ENCODE data around the gene IKZF3.
"Not testable (repeated sequence)": the region's sequence is repeated elsewhere in the genome, so short reads cannot be mapped to it uniquely, and the experiment has no call there.

IKZF3 gene

DNA sequence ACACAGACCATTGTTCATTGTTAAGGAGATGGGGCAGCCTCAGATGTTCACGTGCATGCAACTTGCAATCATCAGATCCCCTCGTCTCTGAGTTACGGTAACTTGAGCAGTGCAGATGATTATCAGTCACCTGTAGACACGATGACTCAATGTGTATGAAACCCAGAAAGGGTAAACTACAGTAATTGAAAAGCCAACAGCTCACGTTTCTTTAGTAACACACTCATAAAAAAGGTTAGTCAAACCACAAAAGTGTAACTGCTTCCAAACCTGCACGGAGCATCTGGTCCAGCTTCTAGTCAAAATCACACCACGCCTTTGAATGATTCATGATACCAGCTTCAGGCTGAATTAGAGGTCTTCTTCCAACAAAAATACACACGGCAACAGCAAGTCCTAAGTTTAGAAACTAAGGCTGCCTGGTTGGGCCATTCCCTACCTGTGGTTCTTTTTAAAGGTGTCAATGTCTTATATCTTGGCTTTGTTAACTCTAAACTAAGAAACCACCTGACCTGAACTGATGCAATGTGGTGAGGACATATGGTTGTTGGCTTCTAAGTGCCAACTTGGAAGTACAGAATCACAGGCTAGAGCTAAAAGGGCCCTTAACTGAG, 94.0 kb downstream of the IKZF3 start:
- Mint-ChIP-seq H3K4me1 (peaks cover 4% of the 10 kb centered on the region), H3K27me3 (ENCODE audit: low read depth) (peaks cover 16% of the 10 kb centered on the region), H3K9me3 (no peaks in the 10 kb centered on the region), H3K36me3 (ENCODE audit: low read depth) (no peaks in the 10 kb centered on the region), H3K27ac (no peak overlapping the region), H3K4me3 (no peak overlapping the region)
- TF ChIP-seq, protein P1, sequence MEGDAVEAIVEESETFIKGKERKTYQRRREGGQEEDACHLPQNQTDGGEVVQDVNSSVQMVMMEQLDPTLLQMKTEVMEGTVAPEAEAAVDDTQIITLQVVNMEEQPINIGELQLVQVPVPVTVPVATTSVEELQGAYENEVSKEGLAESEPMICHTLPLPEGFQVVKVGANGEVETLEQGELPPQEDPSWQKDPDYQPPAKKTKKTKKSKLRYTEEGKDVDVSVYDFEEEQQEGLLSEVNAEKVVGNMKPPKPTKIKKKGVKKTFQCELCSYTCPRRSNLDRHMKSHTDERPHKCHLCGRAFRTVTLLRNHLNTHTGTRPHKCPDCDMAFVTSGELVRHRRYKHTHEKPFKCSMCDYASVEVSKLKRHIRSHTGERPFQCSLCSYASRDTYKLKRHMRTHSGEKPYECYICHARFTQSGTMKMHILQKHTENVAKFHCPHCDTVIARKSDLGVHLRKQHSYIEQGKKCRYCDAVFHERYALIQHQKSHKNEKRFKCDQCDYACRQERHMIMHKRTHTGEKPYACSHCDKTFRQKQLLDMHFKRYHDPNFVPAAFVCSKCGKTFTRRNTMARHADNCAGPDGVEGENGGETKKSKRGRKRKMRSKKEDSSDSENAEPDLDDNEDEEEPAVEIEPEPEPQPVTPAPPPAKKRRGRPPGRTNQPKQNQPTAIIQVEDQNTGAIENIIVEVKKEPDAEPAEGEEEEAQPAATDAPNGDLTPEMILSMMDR (IDR thresholded peaks at IDR 0.05; ENCODE audit: unreplicated experiment in 3 of 3): no peak

DNA sequence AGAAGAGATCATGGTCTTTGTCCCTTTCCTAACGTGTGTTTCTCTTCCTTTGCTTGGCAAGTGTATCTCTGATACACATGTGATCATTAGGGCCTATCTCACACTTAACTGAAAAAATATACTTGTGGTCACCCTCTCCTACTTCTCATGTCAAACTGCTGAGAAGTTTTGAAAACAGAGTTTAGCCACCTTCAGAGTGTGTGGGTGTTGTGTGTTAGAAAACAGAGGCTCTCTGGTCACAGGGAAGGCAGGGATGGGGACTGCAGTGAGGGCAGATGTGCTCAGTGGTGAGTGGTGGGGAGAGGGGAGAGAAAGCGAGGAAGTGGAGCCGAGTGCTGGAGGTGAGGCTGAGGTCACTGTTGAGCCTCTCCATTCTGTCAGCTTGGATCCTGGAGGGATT, 97.0 kb downstream of the IKZF3 start:
- Mint-ChIP-seq H3K9me3 (no peaks in the 10 kb centered on the region), H3K27me3 (ENCODE audit: low read depth) (peaks cover 11% of the 10 kb centered on the region), H3K27ac (no peak overlapping the region), H3K4me3 (no peak overlapping the region), H3K4me1 (peaks cover 9% of the 10 kb centered on the region), H3K36me3 (ENCODE audit: low read depth) (no peaks in the 10 kb centered on the region)
- TF ChIP-seq, protein P1 (IDR thresholded peaks at IDR 0.05; ENCODE audit: unreplicated experiment in 3 of 3): no peak

DNA sequence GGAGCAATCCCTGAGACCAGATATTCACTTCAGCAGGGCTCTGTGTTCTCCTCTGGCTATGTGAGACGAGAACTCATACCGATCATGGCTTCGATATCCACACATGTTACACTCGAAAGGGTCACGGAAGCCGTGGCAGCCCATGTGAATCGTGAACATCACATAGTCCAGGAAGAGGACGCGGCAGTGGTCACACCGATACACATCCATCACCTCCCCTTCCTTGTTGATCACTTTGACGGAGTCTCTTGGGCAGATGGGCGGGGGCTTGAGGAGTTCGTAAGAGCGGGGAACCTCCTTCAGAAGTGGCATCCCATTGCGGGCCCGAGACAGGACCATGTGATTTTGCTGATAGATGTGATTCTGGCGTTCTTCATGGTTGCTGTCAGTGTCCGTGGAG, 98.3 kb downstream of the IKZF3 start:
- H3K9me3 Mint-ChIP-seq: no peaks in the 10 kb centered on the region
- H3K27ac Mint-ChIP-seq: no peak overlapping the region
- no peaks in the 10 kb centered on the region for H3K36me3 Mint-ChIP-seq (ENCODE audit: low read depth)
- peaks cover 14% of the 10 kb centered on the region for H3K27me3 Mint-ChIP-seq (ENCODE audit: low read depth)
- no peak overlapping the region for H3K4me3 Mint-ChIP-seq
- H3K4me1 Mint-ChIP-seq: peaks cover 9% of the 10 kb centered on the region
- TF ChIP-seq, protein P1 (IDR thresholded peaks at IDR 0.05; ENCODE audit: unreplicated experiment in 3 of 3): no peak

DNA sequence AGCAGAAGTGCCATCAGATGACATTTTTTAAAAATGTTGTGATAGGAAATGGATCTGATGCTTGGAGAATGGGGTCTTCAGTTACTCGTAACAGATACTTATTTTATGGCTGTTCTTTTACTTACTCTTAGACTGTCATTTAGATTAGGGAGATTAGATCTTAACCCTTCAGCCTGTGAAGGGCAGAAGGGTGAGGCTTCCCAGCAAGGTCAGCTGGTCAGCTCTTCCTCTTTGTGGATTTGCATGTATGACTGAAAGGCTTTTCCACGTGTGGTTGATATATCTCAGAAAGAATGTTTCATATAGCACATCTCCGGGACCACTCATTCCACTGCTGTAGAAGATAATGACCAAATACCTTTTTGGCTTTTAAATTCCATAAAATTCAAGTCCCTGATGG, 98.9 kb downstream of the IKZF3 start:
- Mint-ChIP-seq H3K27ac (no peak overlapping the region), H3K4me3 (no peak overlapping the region), H3K27me3 (ENCODE audit: low read depth) (peaks cover 14% of the 10 kb centered on the region), H3K4me1 (peaks cover 9% of the 10 kb centered on the region), H3K36me3 (ENCODE audit: low read depth) (no peaks in the 10 kb centered on the region), H3K9me3 (no peaks in the 10 kb centered on the region)
- TF ChIP-seq, protein P1 (IDR thresholded peaks at IDR 0.05; ENCODE audit: unreplicated experiment in 3 of 3): no peak

DNA sequence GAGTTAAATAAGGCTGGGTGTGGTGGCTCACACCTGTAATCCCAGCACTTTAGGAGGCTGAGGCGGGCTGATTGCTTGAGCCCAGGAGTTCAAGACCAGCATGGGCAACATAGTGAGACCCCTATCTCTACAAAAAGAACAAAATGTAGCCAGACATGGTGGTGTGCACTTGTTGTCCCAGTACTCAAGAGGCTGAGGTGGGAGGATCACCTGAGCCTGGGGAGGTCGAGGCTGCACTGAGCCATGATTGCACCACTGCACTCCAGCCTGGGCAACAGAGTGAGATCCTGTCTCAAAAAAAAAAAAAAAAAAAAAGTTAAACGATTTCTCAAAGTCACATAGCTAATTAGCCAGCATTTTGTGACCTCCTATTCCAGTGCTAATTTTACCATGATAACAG, 99.9 kb downstream of the IKZF3 start:
- not testable (repeated sequence) for H3K4me3 Mint-ChIP-seq; H3K27ac Mint-ChIP-seq; H3K4me1 Mint-ChIP-seq; H3K9me3 Mint-ChIP-seq; H3K36me3 Mint-ChIP-seq (ENCODE audit: low read depth)
- peaks cover 14% of the 10 kb centered on the region for H3K27me3 Mint-ChIP-seq (ENCODE audit: low read depth)

DNA sequence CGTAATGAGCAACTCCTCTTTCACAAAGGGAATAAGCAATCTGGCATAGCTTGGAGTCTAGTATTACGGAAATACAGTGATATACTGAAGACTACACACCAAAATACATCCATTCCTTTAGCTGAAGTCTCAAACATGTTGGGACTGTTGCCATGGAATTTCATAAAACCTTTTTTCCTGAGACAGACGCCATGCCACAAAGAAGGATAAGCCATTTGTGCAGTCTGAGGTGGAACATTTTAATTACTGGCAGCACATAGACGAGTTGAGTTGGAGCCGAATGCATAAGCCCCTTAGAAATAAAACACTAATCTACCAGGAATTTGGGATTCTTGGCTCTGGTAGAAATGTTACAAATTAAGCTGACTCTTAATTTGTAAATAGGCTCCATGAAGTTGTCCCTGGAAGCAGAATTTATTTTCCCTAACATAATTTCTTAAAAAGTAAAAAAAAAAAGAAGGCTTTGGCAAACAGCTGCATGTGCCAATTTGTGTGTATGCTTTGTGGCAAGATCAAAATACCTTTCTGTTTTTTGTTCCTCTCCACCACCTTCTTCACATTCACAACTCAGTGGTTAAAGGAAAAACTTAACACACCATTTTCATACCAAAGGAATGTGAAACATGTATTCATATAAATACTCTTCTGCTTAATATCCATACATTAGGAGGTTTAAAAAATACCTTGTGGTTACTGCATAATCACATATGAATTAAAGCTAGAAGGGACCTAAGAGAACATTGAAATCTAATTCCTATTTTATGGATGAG, 100.9 kb downstream of the IKZF3 start:
- Mint-ChIP-seq H3K4me3 (no peak overlapping the region), H3K4me1 (peaks cover 9% of the 10 kb centered on the region), H3K36me3 (ENCODE audit: low read depth) (no peaks in the 10 kb centered on the region), H3K9me3 (no peaks in the 10 kb centered on the region), H3K27me3 (ENCODE audit: low read depth) (peaks cover 21% of the 10 kb centered on the region), H3K27ac (peak overlapping the region in 2 of 3 experiments; percentile 18 to 60)
- TF ChIP-seq, protein P1 (IDR thresholded peaks at IDR 0.05; ENCODE audit: unreplicated experiment in 3 of 3): no peak

Measured in nephron (organoid).